ENCODE measurements around the gene KRT27.

KRT27 gene

DNA sequence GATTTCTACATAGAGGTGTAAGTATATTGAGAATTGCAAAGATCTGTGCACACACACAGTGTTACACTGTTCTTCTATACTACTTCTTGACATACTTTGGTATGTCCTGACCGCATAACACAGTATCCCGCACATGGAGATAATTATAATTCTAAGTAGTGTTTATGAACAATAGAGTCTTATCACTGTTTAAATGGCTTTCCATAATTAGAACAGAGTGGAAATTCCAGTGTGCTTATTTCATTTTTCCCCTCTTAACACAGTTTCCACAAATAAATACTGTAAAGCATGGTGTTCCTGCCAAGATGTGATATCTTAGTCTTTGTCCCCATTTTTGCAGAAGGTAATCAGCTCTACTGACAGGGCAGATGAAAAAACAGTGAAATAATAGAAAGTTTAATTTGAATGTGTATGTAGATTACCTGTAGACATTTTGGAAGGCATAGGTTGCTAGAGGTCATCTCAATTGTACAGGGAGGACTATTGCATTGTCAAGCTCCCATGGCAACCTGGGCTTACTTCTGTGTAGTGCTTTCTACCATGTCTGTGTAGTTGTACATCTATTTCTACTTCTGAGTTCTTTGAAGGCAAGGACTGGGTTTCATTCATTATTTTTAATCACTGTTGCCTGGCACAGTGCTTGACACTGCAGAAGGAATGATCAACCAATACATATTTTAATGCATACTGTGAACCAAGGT, 27.5 kb upstream of the KRT27 start:
- FAIRE-seq = no peak

DNA sequence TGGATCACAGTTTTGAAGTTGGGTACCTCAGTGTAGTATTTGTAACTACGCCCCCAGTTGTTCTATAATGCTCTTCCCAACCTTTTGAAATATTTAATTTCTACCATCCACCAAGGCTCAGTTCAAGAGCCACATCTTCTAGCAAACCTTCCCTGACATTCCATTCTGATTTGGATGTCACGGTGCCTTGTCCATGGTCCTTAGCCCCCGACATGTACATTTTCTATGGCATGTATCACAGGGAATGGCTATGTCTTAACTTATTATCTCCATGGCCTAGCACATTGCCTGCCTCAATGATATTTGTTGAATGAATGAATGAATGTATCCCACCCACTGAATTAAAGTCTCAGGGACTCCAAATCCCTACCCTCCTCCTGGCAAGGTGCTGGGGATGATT, 23.8 kb upstream of the KRT27 start:
- no peak for FAIRE-seq

DNA sequence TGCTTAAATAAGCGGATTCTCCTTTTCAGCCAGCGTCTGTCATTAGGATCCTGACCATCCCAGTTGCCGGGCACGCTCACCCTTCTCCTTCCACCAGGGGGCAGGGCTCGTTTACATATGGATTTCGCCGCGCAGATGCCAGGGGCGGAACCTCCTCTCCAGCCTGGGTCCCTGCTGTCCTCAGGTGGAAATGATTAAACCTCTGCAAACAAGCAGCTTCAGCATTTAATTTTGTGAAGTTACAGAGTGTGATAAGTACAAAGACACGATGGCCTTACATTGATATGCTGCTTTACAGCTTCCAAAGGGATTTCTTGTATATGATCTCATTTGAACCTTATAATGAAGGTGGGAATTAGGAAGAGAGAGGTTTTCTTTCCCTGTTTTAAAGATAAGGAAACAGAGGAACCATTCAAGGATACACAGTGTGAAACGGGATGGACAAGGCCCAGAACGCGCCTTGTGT, 21.3 kb upstream of the KRT27 start:
- no peak for FAIRE-seq

DNA sequence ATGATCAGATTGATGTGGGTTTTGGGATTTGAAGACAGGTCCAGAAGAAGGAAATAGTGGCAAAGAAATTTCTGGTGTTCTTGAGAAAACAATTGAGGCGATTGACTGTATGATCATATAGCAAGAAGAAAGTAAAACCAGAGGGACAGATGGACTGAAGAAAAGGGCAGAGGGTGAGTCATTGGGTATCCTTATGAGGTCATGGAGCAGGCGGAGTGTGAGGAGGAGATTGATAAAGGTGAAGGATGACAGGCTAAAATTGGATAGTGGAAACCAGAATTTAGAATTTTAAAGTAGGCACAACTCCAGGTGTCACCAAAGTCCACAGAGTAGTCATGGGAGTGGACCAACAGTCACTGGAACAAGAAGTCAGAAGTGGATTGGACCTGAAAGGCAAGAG, 18.8 kb upstream of the KRT27 start:
- no peak for FAIRE-seq

DNA sequence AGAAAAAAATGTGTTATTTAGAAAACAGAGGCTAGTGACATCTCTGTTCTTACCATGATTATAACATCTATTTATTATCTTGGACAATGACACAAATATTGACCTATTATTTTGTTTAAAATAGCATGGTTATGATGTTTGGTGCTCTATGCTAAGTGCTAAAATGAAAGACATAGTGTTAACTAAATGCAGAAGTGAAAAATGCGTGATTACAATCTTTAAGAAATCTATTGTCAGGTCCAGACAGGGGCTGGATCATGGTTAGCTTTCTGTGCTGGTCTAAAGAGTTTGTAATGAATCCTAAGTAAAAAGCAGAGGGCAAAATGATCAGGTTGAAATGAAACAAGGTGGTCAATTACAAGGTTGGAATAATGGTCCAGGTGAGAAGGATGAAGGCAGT, 18.0 kb upstream of the KRT27 start:
- no peak for FAIRE-seq

DNA sequence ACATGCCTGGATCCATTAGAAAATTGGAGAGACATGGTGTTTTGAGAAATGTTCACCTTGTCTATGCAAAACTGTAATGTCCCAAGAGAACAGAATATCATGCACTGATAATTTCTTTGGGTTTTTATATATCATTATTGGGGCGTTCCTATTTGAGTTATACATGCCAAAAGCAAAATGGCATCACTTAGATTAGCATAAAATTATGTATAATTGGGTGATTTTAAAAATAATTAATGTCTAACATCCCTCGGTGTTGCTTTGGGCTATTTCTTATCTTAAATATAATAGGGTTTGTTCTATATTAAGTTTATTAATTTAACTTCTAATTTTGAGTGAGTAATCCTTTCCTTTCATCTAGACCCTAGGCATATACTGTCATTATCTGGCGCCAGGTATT, 17.5 kb upstream of the KRT27 start, which contains the start of gene KRT28:
Gene KRT28 (minus strand): TSS at position 101 of the 400 bp plus-strand sequence. CDS start 66 bp downstream, at position 35.
- FAIRE-seq = no peak

DNA sequence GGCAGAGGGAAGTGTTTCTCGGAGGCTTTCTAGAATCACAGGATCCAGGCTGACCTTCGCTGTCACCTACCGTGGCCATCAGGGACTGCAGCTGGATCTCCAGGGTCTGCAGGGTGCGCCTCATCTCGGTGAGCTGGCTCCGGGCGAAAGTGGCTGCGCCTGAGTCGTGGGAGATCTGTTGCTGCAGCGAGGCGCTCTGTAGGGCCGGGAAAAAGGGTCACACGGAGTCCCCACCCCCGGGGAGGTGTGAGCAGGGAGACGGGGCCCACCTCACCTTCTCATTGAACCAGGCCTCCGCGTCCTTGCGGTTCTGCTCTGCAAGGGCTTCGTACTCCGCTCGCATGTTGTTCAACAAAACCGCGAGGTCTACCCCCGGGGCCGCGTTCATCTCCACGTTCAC, 14.5 kb upstream of the KRT27 start:
- FAIRE-seq = no peak

DNA sequence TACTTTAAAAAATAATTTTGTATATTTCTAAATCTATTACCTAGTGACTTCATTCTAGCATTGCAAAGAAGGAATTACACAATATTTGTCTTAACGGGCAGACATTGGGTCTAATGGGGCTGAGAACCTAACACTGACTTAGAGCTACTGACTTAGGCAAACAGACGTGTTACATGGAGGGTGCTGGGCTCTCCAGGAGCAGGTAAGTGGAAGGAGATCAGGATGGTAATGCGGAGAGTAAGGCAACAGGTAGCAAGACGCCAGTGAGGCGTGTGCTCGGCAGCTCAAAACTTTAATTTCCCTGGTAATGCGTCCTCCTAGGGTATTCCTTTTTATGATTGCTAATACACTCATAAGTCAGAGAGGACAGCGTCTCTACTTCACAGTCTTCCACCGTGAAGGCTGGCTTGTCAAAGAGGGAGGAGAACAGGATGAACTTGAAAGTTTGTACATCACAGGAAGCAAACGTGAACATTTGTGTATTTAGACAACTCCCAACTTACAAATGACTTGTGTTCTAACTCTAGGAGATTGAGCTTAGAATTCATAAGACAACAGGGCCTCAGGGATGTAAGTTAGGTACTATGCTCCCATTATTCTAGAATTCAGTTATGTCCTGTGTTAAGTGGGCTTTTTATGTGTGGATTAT, 12.8 kb upstream of the KRT27 start:
- no peak for FAIRE-seq

DNA sequence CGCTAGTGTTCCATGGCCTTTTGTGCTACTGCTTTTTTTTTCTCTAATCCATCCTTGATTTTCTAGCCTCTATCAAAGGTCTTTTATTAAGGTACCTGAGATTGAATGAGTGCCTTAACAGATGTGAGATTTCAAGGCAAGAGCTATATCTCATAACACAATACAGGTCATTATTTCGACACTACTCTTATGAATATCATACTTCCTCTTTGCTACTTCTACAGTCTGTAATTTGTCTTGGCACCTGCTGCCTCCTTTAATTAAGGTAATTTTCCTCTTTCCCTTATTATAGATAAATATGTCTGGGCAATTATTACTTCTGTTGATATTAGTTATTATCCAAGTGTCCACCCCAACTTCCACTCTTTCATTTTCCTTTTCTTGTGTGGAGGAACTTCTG, 12.1 kb upstream of the KRT27 start:
- no peak for FAIRE-seq

DNA sequence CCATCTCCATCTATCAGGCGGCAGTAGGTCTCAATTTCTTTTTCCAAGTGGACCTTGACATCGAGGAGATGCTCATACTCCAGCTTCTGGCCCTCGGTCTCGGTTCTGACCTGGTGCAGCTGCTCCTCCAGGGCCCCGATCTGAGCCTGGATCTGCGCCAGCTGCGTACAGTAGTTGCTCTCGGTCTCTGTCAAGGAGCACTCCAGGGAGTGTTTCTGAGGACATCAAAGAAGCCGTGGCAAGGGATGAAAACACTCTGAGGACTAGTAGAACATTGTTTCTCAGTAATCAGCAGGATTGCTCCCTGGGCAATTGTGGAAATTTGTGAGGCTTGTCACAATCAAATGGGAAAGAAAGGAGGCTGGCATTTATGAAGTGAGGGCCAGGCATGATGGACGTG, 11.5 kb upstream of the KRT27 start:
- no peak for FAIRE-seq

DNA sequence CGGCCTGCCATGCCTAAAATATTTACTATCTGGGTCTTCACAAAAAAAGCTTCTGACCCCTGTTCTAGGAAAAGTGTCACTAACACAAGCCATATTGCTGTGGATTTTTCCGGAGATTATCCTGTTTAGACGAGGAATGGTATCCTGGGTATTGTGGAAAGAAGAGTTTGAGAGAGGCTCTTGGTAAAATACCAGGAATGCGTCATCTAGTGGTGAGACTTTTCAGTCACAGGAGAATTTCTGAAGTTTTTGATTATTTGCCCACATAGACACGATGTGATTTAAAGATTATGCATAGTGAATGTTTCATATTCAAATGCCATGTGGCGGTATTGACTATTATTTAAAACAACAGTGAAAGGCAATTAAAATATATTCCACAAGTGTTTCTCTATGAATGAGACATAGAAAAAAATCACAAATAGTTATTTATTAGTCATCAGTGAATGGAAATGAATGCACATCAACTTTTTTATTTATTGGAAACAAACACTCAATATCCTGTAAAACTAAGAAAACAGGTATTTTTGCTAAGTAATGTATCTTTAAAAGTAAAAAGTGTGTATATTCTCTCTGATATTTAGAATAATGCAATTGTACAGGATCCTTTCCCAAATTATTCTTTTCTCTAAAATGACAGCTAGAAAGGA, 9.6 kb upstream of the KRT27 start:
- FAIRE-seq = peak; percentile 82

DNA sequence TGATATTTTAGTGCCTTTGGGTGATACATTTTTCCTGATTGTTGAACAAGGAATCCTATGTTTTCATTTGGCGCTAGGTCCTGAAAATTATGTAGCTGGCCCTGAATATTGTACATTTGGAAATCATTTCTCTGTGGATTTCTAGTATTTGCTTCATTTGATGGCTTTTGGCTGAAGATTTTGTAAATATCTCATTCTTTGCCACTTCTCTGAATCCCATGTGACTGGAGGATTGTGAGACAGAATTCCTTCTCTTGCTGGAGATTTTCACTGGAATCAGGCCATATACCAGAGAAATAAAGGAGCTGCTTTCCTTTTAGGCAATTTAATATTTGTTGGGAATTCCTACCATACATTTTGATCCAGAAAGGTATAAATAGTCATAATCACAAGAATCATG, 8.8 kb upstream of the KRT27 start:
- FAIRE-seq = no peak

DNA sequence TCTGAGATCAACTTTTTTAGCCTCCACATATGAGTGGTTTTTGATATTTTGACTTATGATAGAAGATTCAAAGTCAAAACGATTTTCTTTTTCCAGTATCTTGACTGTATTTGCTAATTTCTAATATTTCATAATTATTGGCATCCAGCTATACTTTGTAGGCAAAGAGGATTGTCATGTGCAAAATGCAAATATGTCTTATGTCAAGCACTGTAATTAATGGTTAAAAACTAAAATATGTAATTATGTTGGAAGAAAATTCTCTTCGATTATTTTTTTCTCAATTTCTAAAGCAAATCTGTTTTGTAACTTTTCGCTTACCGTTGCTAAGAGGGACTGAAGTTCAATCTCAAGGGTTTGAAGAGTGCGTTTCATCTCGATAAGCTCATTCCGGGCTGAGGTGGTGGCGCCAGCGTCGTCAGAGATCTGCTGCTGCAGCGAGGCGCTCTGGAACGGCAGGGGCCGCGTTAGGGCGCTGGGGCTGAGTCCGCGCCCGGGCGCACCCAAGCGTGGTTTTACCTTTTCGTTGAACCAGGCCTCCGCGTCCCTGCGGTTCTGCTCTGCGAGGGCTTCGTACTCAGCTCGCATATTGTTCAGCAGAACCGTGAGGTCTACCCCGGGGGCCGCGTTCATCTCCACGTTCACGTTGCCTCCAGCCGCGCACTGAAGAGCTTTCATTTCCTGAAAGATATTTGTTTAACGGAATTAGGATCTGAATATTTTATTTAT, 3.0 kb downstream of the KRT27 start:
- no peak for FAIRE-seq

DNA sequence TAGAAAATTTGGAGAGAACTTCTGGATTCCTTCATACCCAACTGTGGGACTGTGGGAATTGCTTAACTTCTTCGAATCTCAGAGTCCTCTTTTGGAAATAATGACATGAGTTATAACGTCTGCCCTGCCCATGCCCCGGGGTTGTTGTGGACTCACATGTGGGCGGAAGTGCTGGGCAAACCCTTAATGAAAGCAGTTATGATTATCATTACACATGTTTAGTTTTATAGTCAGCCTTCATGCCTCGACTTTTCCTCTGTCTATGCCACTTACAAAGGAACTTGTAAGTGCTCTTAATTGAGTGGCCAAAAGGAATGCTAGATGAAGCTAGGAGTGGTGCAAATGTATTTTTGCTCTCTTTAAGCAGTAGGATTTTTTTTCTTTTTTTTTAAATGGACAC, 3.9 kb downstream of the KRT27 start:
- FAIRE-seq = no peak

DNA sequence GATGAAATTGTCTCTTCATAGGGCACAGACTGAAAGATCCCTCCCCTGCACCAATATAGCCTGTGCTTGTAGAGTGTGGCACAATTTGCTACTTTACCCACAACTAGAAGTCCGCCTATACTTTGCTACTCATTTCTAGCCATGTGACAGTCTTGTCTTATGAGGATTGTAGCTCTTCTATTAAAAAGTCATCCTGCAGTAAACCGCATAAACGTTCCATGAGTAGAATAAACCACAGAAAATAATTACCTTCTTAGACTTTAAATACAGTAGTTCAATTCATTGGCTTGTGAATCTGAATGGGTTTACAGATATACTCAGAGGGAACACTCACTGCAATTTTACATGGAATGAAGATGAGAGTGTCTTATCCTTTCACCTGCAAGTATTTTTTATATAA, 4.4 kb downstream of the KRT27 start:
- no peak for FAIRE-seq

DNA sequence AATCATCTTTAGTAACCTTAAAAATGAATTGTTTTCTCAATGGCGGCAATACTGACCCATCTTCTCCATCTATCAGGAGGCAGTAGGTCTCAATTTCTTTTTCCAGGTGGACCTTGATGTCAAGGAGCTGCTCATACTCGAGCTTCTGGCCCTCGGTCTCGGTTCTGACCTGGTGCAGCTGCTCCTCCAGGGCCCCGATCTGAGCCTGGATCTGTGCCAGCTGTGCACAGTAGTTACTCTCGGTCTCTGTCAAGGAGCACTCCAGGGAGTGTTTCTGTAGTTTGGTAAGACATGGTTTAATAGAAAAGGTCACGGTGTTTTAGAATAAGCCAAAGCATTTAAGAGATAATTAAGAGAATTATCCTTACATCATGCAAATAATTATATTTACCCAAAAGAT, 4.9 kb downstream of the KRT27 start:
- FAIRE-seq = no peak

DNA sequence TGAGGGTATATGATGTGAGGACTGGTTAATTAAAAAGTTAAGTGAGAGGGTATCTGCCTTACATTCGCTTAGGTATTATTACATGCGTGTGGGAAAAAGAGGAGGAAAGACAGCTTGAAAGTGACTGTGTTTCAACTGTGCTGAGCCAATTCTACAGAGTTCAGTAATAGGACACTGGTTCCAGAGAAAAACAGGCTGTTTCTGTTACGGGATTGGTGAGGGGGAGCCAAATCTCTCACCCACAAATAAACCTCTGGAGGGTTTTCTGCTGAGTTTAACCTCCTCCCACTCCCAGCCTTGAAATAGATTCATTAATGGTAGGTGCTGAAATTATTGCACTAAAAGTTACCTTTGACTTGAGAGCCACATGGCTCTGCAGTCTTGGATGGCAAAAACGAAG, 6.4 kb downstream of the KRT27 start:
- no peak for FAIRE-seq

DNA sequence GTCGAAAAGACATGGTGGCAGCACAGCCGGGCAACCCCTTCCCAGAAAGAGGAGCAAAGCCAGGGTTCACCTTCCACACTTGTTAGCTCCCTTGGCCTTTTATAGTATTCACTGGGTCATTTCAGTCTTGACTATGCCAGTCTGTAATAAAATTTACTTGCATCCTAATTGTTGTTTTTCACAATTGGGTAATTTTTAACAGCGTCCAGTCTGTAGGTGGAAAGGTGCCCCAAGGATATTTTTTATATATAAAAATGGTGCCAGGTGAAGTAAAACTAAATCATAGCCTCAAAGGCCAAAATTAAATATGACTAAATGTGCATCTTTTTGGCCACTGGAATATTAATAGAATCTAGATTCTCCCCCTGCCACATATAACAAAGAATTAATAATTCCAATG, 10.2 kb downstream of the KRT27 start, which contains the start of gene KRT26:
Gene KRT26 (minus strand): TSS at position 101 of the 400 bp plus-strand sequence. CDS start 88 bp downstream, at position 13.
- no peak for FAIRE-seq

DNA sequence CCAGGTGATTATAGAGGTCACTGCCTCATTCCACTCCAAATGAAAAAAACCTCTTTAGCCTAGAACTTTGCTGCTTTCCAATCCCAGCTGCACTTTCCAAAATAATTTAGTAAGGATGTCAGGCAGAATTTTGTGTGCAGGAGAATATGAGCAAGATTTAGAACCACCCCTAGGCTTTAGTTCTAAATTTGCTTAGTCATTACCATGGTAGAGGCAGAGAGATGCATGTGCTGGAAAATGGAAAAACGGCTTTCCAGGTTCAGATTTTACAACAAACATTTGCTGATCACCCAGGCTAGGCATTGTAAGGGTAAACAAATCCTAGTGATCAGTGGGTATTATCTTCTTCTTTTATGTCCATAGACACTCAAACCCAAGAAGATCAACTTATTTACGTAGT, 16.7 kb downstream of the KRT27 start:
- no peak for FAIRE-seq

DNA sequence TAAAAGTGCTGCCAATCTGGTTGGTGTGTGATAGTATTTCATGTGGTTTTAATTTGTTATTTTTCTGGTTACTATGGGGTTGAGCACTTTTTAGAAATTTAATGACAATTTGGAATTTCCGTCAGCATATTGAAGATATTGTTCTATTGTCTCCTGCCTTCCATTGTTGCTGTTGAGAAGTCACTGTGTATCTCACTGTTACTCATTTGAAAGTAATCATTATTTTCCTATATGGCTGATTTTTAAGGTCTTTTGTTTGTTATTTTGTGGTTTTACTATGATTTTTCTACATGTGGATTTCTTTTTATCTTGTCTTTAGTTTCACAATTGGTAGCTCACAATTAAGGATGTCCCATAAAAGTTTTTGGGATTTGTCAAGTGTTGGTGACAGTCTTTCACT, 18.6 kb downstream of the KRT27 start:
- FAIRE-seq = no peak

DNA sequence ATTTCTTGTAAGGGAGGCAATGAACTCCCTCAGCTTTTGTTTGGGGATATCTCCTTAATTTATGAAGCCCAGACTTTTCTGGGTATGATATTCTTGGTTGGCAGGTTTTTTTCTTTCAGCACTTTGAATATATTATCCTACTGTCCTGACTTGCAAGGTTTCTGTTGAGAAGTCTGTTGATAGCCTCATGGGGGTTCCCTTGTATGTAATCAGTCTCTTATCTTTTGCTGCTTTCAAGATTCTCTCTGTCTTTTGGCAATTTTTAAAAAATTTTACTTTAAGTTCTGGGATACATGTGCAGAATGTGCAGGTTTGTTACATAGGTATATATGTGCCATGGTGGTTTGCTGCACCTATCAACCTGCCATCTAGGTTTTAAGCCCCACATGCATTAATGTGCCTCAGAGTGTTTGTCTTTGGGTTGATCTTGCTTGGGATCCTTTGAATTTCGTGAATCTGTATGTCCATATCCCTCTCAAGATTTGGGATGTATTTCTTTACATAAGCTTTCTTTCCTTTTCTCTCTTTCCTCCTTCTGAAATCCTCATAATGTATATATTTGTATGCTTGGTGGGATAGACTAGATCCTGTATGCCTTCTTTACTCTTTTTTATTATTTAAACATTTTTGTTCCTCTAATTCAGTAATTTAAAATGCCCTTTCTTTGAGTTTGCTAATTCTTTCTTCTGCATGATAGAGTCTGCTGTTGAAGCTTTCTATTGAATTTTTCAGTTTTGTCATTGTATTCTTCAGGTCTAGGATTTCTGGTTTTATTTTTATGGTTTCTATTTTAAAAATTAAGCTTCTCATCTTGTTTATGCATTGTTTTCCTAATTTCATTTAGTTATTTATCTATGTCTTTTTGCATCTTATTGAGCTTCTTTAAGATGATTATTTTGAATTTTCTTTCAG, 22.0 kb downstream of the KRT27 start:
- FAIRE-seq = no peak

DNA sequence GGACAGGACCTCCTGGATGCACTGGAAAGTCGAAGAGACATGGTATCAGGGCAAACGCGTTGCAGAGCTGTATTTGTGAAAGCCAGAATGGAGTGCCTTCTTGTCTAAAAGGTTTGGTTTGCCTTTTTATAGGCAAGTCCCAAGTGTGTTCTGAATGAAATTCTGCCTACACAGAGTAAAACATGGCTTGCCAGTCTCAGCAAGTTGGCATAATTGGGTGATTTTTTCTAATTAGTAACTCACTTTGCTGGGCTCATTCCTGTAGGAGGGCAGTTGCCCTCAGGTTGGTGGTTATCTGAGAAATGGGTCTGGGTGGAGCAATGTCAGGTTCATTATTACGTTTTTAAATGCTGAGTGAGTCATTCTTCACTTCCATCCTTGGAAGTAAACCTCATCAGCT, 27.1 kb downstream of the KRT27 start, which contains the start of gene KRT25:
Gene KRT25 (minus strand): TSS at position 101 of the 400 bp plus-strand sequence. CDS start 60 bp downstream, at position 41.
- no peak for FAIRE-seq

Data from TTC549 (cell line).